Femur (tissue), 1 donor: ENCODE results near the gene TMEM30A.

Experiments
- DNase-seq: peaks from one replicate; pipeline ENCODE4 v3.0.0-alpha.2; 2017

The TMEM30A gene

DNA sequence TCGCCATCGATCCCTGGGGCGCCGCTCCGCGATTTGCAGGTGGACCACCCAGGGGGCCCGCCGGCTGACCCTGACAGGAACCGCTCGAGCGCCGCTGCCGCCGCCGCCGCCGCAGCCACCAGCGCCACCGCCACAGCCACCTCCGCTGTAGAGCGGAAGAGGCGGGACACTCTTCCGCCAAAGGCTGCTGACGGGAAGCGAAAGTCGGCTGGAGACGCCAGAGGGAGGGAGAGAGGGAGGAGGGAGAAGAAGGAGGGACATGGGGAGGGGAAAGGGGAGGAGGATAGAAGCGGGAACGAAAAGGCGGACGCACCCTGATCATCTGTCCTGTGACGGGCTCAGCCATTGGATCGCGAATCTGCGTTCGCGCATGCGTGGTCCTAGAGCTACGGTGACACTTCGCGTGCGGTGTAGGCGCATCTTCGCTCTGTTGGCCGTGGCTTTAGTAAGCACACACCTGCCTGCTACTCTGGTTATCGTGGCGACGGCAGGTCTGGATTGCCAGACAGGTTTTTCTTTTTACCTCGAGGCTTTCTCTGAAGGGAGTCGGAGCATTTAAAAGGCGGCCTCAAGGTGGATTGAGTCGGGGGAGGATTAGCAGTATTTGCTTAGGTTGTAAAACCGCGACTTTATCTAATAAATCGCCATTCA, at the start of gene TMEM30A:
TMEM30A (minus strand) TSS at position 161 of the 651 bp plus-strand sequence; CDS start at position 7, 154 bp downstream.
- peak; percentile 98 for DNase-seq

DNA sequence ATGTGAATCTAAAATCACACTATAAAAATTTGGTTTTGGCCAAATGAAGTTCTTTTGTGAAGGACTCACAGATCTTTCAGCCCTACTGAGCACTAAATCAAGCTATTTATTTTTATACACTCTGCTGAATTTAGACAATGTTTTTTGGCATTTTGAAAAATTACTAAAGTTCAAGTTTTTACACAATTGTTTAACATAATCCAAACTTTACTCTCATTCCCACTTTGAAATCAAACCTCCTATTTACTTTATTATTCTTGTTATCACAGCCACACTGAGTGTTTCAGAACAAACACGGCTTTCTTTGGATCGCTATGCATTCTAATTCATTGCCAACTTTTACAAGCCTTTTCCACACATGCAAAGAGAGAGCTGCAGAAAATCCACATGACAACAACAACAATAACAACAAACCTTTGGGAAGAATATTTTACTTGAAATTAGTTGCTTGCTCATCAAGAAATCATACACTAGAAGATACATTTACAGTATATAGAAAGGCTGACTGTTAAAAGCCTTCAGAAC, 49.1 kb upstream of the TMEM30A start:
- DNase-seq, result no peak

DNA sequence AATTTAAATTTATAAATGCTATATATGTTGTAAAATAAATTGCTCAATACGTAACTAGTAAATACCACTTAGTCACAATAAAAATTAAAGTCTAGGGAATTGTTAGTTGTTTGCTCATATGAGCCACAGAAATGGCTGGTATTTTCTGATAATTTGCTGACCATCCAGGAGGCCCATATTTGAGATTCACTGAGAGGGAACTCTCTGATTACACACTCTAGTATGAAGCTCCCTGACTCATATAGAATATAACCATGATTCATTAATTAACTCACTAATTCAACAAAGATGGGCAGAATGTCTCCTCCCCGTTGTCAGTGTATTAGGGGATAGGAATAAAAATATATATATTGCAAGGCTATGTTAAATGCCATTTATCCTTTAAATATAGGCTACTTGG, 46.6 kb upstream of the TMEM30A start:
- DNase-seq, result no peak

DNA sequence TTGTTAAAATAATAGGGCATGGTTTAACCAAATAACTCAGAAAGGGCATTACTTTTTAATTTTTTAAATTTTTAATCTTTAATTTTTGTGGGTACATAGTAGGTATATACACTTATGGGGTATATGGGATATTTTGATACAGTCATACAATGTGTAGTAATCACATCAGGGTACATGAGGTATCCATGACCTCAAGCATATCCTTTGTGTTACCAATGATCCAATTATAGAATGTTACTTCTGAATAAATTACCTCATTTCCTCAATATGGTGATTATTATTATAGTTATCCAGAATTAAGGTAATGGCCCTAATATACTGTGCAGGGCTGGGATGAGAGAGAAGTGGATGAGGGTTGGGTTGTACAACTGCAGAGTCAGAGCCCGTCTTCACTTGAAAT, 45.1 kb upstream of the TMEM30A start:
- DNase-seq, result no peak

DNA sequence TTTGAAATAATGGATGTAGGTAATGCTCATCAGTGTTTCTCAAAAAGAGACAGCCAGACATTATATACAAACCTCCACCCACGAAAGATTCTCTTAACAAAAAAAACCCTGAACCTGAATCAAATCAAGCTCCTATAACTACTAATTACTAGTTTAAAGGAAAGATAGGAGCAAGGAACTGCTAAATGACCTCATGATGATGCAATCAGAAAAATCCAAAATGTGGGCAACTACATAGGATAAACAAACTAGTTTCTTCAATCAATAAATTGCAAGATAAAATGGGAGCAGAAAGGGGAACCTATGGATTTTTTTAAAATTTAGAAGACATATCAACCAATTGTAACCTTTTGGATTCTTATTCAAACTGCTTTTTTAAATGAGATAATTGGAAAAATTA, 43.2 kb upstream of the TMEM30A start:
- no peak for DNase-seq

DNA sequence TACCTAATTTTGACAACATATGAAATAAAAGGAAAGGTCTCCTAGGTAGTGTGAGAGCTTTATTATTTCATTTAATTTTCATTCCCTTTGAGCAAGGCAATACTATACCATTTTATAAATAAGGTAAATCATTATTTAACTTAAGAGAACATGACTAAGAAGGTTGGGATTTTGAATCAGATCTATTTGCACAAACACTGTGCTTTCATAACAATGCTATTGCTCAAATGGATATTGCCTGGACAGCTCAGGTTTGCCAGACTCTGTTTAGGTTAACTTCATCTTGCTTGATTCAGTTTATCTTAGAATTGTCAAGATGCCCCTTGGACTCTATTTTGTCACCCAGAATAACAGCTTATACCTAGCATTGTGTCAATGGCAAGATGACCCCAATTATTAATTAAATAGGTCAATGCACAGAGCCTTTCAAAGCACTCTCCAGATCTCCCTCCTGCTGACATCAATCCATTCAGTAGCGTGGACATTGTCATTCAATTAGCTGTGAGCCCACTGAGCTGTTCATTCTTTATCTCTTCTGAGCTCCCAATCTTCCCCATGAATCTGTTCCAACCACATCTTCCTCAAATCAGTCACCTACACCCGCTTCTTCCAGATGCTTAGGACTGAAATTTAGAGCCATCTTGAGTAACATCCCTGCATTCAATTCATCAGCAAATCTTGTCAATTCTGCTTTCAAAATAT, 42.1 kb upstream of the TMEM30A start:
- no peak for DNase-seq

DNA sequence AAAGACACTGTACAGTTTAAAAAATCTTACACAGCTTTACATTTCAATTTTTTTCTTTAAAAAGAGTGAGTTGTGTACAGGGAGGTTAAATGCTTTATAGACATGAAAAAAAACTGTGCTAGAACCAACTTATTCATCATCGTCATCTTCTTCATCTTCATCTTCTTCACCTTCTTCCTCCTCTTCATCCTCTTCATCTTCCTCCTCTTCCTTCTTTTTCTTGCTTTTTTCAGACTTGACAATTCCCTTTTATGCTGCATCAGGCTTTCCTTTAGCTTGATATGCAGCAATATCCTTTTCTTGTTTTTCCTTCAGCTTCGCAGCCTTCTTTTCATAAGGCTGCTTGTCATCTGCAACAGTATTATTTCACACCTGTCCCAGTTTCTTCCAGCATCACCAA, 34.3 kb upstream of the TMEM30A start:
- no peak for DNase-seq

DNA sequence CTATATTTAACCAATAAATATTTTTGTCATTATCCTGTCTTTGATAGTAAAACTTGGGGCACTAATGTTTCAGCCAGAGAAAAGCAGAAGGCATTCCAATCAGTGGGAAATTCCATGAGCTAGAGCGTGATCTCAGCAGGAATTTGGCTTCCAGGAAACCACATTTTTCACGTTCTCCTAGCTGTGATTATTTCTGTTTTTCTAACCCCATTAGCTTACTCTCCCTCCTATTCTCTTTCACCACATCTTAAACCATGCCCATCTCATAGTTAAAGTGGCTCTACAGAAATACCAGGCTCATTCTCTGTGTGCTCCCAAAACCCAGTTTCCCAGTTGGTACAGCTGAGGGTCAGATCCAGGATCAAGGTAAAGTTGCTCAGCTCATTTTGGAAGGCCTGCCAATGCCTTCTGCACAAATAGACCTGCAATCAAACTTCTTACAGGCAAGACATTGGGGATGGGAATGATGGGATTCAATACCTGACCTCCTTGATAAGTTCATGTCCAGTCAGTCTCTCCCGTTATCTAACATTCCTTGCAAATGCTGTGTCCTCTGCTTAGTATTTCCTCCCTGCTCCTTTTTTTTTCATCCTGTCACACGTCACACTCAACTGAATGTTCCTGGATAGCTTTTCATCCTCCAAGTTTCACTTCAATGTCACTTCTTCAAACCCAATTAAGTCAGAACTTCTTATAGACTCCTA, 33.1 kb upstream of the TMEM30A start:
- no peak for DNase-seq

DNA sequence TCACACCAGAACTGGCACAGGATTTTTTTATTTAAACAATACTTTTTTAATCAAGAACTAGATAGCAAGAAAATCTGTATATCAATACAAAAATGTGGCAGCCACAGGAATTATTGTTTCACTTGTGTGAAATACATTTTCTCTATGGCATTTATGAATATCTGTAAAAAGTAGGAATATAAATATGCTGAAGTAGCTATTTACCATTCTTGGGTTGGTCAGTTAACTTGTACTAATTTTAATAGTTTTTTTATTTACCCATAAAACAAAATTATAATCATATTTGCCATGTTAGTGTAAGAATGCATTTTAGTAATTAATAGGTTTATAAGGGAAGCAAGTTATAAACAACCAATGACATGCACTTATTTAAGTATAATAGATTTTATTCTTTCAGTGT, 31.4 kb upstream of the TMEM30A start:
- no peak for DNase-seq

DNA sequence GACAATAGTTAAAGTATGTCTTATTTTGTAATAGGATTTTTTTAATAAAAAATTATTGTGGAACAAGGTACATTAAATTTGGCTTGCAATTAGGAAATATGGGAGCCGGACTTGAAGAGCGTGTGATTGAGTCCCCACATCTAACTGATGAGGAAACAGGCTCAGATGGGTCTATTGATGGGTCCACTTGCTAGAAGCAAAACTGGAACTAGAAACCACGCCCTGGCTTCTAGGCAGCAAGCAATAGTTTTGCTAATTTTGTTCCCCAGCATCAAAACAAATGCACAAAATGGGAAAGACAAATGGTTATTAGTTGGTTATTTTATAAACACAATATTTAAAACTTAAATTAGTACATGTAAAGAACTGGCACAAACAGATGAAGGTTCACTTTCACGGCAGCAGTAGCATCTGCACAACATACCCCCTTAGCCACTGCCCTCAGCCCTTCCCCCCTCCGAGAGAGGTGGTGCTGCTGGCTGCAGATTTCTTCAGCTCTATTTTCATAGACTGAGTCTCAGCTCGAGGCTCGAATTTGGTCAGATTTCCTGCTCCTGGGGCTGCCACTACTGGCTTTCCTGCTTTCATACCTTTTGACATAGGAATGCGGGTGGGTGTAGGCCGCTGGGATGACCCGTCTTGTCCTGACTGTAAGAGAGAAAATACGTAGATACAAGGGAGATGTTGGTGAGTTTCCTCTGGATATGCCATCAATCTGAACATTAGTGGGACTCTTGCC, 23.8 kb upstream of the TMEM30A start:
- no peak for DNase-seq

DNA sequence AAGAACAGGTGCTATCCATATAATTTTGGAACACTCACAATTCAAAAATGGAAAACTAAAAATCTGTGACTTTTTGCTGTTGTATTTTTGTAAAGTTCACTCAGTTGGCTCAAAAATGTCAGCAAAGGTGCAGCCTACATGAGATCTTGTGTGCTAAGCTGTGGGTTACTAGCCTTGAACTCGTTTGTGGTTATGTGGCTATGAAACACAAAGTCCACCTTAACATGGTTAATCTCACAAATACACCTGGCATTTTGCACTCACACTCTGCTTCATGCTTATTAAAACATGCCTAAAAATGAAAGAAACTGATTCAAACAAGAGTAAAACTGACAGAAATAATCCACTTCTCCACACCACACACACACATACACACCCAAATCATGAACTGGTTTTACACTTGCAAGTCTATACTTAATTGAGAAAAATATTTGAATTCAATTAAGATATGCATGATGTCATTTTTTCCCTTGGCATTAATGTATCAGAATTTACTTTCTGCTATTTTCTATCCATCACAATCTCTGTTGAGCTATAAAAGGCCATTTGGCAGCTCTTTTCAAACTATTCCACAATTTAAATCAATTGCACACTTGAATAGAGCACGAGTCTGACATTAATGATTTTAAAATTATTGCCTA, 22.9 kb upstream of the TMEM30A start:
- DNase-seq, result no peak

DNA sequence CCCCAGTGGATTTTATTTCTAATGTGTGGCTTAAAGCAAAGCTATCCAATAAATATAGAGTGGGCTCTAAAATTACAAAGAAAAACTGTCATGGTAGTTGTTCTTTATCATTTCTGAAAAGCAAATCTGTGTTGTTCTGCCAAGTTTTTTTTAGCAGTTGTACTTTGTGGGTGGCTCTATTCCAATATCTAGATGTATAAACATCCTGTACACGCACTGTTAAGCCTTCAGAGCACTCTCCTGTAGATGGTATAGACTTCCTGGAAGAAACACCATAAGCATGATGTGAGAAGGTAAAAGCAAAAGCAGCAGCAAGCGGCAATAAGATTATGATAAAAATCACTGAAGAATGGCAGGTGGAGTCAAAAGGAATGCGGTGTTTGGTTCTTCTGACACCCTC, 21.5 kb upstream of the TMEM30A start:
- no peak for DNase-seq

DNA sequence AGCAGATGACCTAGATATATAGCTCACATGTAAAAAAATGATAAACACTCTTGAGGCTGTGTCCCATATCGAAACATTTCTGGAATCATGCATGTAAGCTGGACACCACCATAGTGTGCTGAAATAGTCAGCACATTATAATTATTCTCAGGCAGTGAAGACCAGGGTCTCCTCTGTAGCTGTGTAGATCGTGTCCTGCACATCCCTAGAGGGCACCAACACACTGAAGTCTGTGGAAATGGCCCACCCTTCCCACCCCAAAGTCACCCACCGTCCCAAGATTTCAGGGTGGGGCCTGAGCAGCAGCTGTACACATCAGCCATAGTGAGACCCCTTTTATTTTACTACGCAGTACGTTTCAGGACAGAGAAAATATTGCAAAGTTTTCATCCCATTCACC, 21.0 kb upstream of the TMEM30A start:
- no peak for DNase-seq

DNA sequence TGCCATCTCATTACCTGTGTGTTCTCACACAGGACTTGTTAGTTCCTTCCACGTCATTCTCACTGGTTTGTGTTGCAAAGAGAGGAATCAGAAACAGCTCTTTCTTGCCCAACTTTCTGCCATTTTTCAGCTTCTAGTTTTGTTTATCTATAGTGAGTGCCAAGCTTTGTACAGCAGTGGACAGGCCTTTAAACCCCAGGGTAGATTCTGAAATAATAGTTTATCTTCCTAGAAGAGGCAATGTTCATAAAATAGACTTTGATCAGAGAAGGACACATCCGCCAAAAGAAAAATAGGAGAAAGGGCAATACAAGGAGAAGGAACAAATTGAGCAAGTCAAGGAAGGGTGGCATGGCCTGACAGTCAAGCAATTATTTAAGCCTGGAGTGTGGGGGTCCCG, 17.7 kb upstream of the TMEM30A start:
- no peak for DNase-seq

DNA sequence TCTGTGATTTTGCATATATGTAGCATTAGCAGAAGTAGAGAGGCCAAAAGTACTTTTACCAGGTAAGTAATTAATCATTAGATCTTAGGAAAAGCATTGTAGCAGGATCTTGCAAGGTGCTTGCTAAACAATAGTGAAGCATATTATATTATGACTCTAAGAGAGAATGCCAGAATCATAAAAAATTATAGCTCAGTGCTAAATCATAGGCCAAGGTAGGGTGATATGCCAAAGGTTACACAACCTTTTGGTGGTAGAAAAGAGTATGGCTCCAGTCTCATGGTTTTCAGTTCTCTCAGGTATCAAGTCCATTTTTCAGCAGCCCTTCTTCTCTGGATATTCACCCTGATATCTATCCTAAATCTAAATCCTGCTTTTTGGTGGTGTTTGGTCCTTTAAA, 16.9 kb upstream of the TMEM30A start:
- no peak for DNase-seq

DNA sequence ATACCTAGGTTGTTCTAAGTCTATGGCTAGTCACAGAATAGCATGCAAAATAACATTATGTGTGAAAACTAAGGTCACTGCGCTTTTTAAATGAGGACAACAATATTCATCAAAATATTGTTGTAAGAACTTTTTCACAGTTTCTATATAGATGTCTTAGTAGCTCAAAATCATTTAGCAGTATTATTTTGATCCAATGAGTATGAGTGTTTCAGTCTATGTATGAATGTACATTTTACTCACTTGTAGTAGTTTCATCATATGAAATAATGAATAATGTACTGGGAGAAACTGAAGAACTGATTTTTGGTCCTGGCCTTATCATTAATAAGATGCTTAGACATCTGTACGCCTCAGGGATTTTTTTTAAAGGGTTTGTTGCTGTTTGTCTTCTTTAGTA, 16.5 kb upstream of the TMEM30A start:
- no peak for DNase-seq

DNA sequence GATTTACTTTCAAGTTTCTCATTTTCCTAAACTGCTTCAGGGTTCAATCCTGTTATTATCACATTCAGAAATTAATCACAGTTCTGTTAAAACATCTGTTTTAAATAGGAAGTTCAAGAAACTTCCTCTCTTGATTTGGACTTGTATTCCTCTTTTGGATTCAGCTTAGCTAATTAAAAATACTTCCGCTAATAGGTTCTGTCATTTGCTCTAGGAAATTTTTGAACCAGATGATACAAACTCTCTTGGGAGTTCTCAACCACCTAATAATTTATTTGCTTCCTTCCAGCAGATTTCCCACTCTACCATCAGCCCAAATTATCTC, 15.9 kb upstream of the TMEM30A start:
- no peak for DNase-seq

DNA sequence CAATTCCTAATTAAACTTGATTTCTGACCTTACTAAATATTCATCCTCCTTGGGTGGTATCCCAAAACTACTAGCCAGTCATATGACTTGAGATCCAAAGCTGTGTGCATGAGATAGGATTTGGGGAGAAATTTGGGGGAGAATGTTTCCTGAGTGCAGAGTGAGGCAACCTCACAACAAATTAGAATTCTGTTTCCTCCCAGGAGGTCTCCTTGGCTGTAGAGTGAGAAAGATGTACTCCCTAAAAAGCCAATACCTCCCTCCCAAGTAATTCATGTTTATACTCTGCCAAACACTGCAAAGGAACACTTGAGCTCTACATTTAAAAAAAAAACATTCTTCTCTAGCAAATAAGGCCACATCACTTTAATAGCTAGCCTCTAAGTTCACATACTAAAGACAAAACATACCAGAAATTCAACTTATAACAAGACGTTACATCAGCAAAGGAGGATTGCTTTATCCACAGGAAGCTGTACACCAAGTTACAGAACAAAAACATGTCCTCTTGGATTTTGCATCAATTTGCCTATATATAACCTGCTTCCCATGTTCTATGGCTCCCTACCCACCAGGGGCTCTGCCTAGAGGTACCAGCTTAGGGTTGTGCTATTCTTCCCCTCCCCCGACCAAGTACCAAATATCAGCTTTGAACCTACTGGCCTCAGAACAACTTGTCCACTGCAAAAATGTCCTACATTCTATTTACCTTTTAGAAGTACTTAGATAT, 15.4 kb upstream of the TMEM30A start:
- peak; percentile 30 for DNase-seq

DNA sequence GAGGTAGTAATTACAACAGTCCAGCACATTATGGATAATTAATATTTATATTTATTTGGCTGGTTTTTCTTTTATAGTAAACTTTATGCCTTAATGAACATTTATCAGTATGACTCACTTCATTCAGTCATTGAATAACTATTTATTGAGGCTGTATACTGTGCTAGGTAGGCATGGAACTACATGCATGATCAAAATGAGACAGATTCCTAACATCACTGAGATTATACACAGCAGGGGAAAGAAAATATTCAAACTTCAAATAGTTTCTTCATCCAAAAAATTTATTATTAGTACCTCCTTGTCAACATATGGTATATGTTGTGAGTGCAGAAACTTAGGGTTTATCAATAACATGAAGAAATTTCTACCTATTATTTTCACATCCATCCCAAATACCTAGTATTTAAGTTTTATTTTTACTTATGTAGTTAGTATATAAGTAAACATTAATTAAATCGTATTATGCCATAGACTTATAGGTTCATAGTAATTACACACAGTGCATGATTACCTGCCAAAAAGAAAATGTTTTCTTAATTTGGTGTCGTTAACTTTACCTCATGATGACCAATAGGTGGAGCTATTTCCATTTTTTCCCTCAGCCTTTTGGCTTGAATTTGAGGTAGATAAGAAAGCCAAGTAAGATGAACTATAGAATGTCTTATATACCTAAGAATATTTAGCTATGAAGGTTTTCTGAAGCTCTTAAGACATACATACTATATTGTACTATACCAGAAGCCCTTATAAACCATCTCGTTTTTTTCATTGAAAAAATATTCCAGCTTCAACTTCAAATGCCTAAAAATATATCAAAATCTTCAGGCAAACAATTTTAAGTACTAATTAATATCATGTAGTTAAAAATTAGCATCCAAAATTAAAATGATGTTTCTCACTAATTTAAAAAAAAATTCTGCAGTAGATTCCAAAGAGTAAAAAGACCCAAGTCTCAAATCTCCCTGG, 12.5 kb upstream of the TMEM30A start:
- DNase-seq, result no peak

DNA sequence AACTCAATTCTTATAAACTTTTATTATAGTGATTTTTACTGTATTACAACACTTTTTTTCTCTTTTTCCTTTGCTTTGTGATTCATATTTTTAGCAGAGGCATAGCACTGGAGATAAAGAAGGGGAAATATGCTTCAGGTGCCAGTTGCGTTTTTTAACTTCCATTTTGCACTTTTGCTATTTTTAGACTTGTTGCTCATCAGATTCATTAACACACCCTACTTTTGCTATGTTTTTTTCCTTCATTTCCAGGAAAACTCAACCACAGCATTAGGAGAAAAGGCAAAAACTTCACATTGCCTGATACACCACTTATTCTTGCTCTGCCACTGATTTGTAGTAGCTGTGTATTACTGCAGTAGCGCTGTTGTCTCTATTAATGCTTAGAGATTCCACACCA, 8.0 kb upstream of the TMEM30A start:
- DNase-seq, result no peak

DNA sequence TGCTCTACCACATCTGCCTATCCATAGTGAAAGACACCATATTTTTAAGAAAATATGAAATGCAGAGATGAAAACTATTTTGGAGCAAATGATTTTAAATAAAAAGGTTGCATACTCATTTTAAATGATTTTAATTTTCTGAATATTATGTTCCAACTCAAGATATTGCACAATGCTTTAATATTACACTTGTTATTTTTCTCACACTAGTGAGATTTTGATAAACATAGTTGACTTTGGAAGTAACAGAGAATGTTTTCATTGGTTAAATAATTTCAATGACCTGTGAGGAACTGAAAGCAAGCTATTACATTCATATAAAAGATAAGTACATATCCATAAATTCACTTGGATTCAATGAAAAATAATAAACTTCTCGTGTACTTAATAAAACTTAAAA, 7.2 kb upstream of the TMEM30A start:
- DNase-seq, result no peak
